MM.1S (cell line): ENCODE results near the gene NCKAP5.

ENCODE experiments used
- CTCF ChIP-seq: fragments of 300-600 bp; sonication (generic); IDR thresholded peaks from 2 replicates; pipeline ENCODE4 v1.5.1; 2016; ENCODE audit warnings: antibody characterized with exemption, low read length, mixed read lengths
- EZH2 ChIP-seq: fragments of 300-600 bp; sonication (generic); optimal IDR thresholded peaks from 2 replicates; pipeline ENCODE3; 2017; ENCODE audit warnings: low read depth, mild to moderate bottlenecking, antibody characterized with exemption, low read length, mixed read lengths
- EZH2phosphoT487 ChIP-seq: fragments of 300-600 bp; sonication (generic); IDR thresholded peaks from 2 replicates; pipeline ENCODE4 v1.6.1; 2018; ENCODE audit warnings: antibody characterized with exemption, low read length

- no peak for TF ChIP-seq CTCF
- TF ChIP-seq EZH2, result no peak
- no peak for TF ChIP-seq EZH2phosphoT487
Measured at GRCh38 chr2:133344849-133345248, 223.4 kb downstream of the NCKAP5 start.
